GM19467 (cell line): ENCODE results near the gene TJP2.
A peak's percentile ranks its signal among the peaks of the same experiment; 100 is the strongest.
"Not testable (repeated sequence)": the region's sequence is repeated elsewhere in the genome, so short reads cannot be mapped to it uniquely, and the experiment has no call there.

Source experiments
- ATAC-seq: cut with Tn5 transposase; IDR thresholded peaks from one replicate; pipeline ENCODE4 v1.9.1; 2021; ENCODE audit warnings: mild to moderate bottlenecking, moderate library complexity; ENCODE audit not compliant: unreplicated experiment

The TJP2 gene

GRCh38 chr9:69157751-69158466 lies 16.2 kb upstream of the TJP2 start:
- no peak for ATAC-seq

- ATAC-seq: no peak
Observed at GRCh38 chr9:69158471-69158870, 15.6 kb upstream of the TJP2 start.

- ATAC-seq: not testable (repeated sequence)
Observed at GRCh38 chr9:69164573-69164972, 9.5 kb upstream of the TJP2 start.

- ATAC-seq: no peak
Observed at GRCh38 chr9:69165581-69165980, 8.5 kb upstream of the TJP2 start.

GRCh38 chr9:69168709-69169217 lies 5.3 kb upstream of the TJP2 start:
- peak; percentile 47 for ATAC-seq

GRCh38 chr9:69170231-69170630 lies 3.8 kb upstream of the TJP2 start:
- ATAC-seq: no peak

- no peak for ATAC-seq
Observed at GRCh38 chr9:69171049-69171448, 3.0 kb upstream of the TJP2 start.

GRCh38 chr9:69171517-69171916 lies 2.6 kb upstream of the TJP2 start:
- ATAC-seq: no peak

GRCh38 chr9:69172895-69173294 lies 1.2 kb upstream of the TJP2 start:
- no peak for ATAC-seq

- ATAC-seq: no peak
Observed at GRCh38 chr9:69173497-69173890, 583 bp upstream of the TJP2 start.

- ATAC-seq: peak; percentile 38
Observed at GRCh38 chr9:69174616-69175463, 763 bp downstream of the TJP2 start.

GRCh38 chr9:69175486-69175885 lies 1.4 kb downstream of the TJP2 start:
- ATAC-seq: peak; percentile 17

- no peak for ATAC-seq
Observed at GRCh38 chr9:69176471-69177171, 2.5 kb downstream of the TJP2 start.

- ATAC-seq: no peak
Observed at GRCh38 chr9:69178583-69179011, 4.5 kb downstream of the TJP2 start.

- ATAC-seq: no peak
Observed at GRCh38 chr9:69179037-69179436, 5.0 kb downstream of the TJP2 start.

- ATAC-seq: no peak
Observed at GRCh38 chr9:69180200-69180599, 6.1 kb downstream of the TJP2 start.

- no peak for ATAC-seq
Observed at GRCh38 chr9:69180670-69181069, 6.6 kb downstream of the TJP2 start.

- no peak for ATAC-seq
Observed at GRCh38 chr9:69181908-69182353, 7.9 kb downstream of the TJP2 start.

- ATAC-seq: no peak
Observed at GRCh38 chr9:69184266-69184665, 10.2 kb downstream of the TJP2 start.

GRCh38 chr9:69186841-69187611 lies 12.9 kb downstream of the TJP2 start:
- ATAC-seq: no peak

GRCh38 chr9:69188975-69189374 lies 14.9 kb downstream of the TJP2 start:
- no peak for ATAC-seq
